NB4 (cell line): ENCODE measurements around the gene TSEN15.

ENCODE experiments used
- DNase-seq: peaks from one replicate; pipeline ENCODE4 v3.0.0; 2010; ENCODE audit warnings: low read depth
- H3K4me3 ChIP-seq: one replicate; pipeline ENCODE4 v1.5.1; 2011; ENCODE audit warnings: mild to moderate bottlenecking, low read depth, low read length, moderate library complexity
- MYC ChIP-seq: IDR thresholded peaks from 2 replicates; pipeline ENCODE4 v1.6.1; 2011; ENCODE audit warnings: low read depth, low read length
- POLR2A ChIP-seq: IDR thresholded peaks from 2 replicates; pipeline ENCODE4 v1.6.1; 2011; ENCODE audit warnings: mild to moderate bottlenecking; ENCODE audit not compliant: insufficient read length; ENCODE audit errors: extremely low read depth
- TF ChIP-seq, protein P1 (sequence below): IDR thresholded peaks from 2 replicates; pipeline ENCODE4 v1.6.1; 2011; ENCODE audit warnings: low read depth, low read length
- TF ChIP-seq, protein P2 (sequence below): IDR thresholded peaks from one replicate; pipeline ENCODE4 v1.5.1; 2012; ENCODE audit warnings: low read depth, low read length

Gene TSEN15

DNA sequence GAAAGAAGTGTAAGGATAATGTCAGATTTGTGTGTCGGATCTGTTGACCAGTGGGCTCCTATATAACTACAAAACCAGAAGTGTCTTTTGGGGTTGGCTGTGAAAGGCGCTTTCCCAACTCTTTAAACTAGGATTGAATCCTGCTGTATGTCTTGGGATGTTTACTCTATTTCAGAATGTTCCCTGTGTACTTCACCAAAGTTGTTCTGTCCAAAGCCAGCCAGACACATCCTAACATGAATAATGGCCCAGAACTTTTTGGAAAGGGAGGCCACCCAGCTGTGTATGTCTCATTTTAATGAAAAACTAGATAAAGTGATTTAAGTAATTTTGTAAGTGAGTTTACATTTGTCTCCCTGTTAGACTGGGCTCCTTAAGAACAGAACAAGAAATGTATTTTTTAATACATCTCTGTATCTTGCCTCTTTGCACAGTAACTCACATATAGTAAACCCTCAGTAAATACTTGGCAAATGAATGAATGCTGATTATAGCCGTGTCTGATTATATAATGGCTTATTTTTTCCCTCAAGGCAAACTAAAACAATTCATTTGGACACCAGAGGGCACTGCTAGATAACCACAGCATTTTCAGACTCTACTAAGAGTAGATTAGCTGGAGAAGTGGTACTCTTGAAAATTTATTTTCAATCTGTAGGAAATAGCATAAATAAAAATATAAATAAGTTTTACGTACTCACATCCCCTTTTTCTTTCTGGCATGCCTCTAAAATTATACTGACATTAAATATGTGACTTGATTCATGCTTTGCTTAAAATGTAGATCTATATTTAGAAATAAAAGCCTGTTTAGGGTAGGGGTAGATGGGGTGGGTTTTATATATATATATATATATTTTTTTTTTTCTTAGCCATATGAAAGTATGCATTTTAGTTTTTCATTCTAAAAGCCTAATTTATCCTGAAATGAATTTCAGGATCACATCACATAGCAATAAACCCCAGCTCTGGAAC, 23.8 kb downstream of the TSEN15 start:
- DNase-seq, result peak; percentile 60

DNA sequence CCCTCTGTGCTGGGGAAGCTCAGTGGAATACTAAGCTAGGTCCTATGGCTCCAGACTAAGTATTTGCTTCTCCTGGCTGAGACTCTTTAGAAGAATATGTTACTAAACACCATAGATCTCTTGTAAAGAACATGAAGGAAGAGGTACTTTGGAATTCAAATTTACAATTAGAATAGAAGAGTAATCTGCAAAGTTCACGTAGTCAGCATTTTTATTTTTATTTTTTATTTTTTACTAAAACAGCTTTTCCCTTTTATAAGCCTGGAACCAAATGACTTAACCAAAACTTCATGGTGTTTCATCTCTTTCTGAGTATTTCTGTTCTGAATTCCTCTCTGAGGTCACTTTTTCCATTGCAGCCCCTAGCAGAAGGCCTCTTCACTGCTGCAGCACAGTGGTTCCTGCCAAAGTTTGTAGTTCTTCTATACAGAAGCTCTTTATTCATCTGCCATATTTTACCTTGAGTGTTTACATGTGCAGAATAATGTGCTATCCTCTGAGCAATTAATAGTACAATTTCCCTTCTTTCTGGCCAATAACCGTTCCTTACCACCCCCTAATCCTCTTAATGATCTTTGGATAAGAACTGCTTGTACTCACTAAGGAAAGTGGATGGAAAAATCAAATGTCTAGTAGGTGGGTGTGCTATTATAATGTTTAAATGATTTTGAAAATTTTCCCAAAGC, 27.2 kb downstream of the TSEN15 start:
- no peak overlapping the region for H3K4me3 ChIP-seq
- TF ChIP-seq, protein P1, sequence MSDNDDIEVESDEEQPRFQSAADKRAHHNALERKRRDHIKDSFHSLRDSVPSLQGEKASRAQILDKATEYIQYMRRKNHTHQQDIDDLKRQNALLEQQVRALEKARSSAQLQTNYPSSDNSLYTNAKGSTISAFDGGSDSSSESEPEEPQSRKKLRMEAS, result no peak
- TF ChIP-seq POLR2A (no peak), MYC (no peak)
- TF ChIP-seq, protein P2, sequence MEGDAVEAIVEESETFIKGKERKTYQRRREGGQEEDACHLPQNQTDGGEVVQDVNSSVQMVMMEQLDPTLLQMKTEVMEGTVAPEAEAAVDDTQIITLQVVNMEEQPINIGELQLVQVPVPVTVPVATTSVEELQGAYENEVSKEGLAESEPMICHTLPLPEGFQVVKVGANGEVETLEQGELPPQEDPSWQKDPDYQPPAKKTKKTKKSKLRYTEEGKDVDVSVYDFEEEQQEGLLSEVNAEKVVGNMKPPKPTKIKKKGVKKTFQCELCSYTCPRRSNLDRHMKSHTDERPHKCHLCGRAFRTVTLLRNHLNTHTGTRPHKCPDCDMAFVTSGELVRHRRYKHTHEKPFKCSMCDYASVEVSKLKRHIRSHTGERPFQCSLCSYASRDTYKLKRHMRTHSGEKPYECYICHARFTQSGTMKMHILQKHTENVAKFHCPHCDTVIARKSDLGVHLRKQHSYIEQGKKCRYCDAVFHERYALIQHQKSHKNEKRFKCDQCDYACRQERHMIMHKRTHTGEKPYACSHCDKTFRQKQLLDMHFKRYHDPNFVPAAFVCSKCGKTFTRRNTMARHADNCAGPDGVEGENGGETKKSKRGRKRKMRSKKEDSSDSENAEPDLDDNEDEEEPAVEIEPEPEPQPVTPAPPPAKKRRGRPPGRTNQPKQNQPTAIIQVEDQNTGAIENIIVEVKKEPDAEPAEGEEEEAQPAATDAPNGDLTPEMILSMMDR, result no peak
- no peak for DNase-seq

More for the DNA sequence above, 23.8 kb downstream of the TSEN15 start:
- no peak for TF ChIP-seq MYC
- TF ChIP-seq, protein P2, result peak; percentile 35
- no peak overlapping the region for H3K4me3 ChIP-seq

DNA sequence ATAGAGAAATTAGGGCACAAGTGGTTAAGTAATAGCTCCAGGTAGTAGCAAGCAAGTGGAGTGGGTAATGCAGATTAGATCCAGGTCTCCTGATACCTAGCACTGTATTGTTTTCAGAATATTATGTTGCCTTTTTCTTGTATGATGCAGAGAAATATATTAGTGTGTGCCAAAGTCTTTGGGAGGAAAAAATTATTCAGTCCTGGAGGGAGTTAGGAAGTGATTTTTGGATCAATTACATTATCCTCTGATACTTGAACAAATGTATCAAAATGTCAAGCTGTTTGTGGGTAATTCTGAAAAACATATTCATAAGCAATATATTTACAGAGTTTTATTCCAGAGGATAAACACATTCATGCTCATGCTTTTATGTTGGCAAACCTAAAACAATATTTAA, 28.8 kb downstream of the TSEN15 start:
- DNase-seq, result no peak
- TF ChIP-seq POLR2A, result no peak
- TF ChIP-seq MYC, result no peak
- TF ChIP-seq, protein P1, result no peak
- TF ChIP-seq, protein P2, result no peak
- H3K4me3 ChIP-seq, result no peak overlapping the region

DNA sequence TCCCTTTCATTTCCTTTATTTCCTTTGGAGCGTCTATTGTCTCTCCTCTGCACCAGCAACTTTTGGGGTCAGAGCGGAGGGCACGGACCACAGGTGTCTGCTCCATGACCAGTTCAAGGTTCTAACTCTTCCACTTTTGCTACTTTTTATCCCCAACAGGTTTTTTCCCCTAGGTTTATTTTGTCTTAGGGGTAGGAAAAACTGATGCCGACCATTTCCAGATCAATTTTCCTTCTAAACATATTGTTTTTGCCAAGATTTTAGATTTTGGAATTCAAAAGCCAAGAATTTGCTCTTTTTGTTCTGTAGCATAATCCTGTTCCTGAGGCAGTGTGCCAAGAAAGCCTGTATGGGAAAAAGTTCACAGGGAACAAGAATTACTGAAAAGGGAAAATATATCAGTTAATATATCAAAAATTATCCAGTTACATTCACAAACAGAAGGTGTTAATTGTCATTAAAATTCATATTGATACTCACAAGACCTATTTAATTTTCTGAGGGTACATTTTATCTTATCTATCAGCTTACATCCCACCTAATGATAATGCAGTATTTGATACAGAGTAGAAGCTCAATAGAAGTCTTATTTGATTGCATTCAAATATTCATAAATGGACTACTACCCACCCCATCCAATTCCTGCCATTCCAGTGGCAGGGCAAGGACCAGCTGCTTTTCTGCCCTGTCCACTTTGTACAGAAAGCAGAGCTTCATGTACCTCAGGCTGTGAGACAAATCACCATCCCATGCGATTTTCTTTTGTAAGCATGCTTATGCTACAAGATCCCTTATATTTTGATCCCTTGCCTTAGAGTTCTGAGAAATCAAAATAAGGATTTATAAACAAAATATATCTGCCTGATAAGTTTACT, 31.2 kb downstream of the TSEN15 start:
- no peak for TF ChIP-seq MYC
- TF ChIP-seq, protein P2, result no peak
- TF ChIP-seq POLR2A, result no peak
- TF ChIP-seq, protein P1, result no peak
- DNase-seq, result no peak
- no peak overlapping the region for H3K4me3 ChIP-seq

DNA sequence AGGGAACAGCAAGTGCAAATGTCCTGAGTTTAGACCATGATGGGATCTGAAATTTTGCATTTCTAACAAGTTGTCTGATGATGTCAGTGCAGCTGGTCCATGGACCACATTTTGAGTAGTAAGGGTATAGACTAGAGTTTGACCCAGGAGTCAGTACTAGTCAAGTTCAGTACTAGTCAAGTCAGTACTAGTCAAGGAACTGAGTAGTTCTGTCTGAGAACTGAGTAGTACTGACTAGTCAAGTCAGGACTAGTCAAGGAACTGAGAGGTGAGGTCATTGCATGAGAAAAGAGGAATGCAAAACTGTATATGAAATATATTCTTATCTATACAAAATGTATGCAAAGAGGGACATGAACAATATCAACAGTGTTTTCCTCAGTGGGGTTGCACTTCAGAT, 34.1 kb downstream of the TSEN15 start:
- TF ChIP-seq POLR2A, result no peak
- TF ChIP-seq, protein P1, result no peak
- TF ChIP-seq, protein P2, result no peak
- no peak for TF ChIP-seq MYC
- no peak for DNase-seq
- H3K4me3 ChIP-seq, result no peak overlapping the region
